Natural killer cell (primary cell): ENCODE data around the gene TWF1. TPM values are rescaled to one million over a fixed set of nuclear protein-coding genes. Genes with fewer than 3 reads are reported as not detected.

Experiments used
- ATAC-seq, 3 donors: fragments of 150-1000 bp in 2 of 3; fragments of 200-7000 bp in 1 of 3; cut with Tn5 transposase; 1 replicate in 1 of 3; 2 replicates in 2 of 3; pipeline ENCODE4 v1.10.0; 2021; ENCODE audit warnings: mild to moderate bottlenecking in 2 of 3, moderate library complexity in 2 of 3
- DNase-seq, 2 donors: peaks; one replicate each; pipeline versions ENCODE4 v3.0.0 to v3.0.0-alpha.2; 2013 to 2021; ENCODE audit warnings: mixed read lengths in 1 of 2
- H3K27ac ChIP-seq: one replicate; pipeline ENCODE4 v1.5.1; 2013; ENCODE audit warnings: mild to moderate bottlenecking, low read length
- H3K27me3 ChIP-seq: one replicate; pipeline ENCODE4 v1.6.1; 2013; ENCODE audit warnings: low read length; ENCODE audit not compliant: control insufficient read depth, insufficient read depth
- H3K36me3 ChIP-seq: one replicate; pipeline ENCODE4 v1.6.1; 2013; ENCODE audit warnings: low read length; ENCODE audit not compliant: control insufficient read depth, insufficient read depth
- H3K4me1 ChIP-seq: one replicate; pipeline ENCODE4 v1.6.1; 2013; ENCODE audit warnings: low read length; ENCODE audit not compliant: control insufficient read depth, insufficient read depth
- H3K4me3 ChIP-seq: one replicate; pipeline ENCODE4 v1.5.1; 2013; ENCODE audit warnings: low read length
- H3K9me3 ChIP-seq: one replicate; pipeline ENCODE4 v1.6.1; 2013; ENCODE audit warnings: low read length; ENCODE audit not compliant: control insufficient read depth, insufficient read depth
- H3K27ac Mint-ChIP-seq, 2 donors: one replicate each; pipeline ENCODE4 v1.8.0; 2022; ENCODE audit warnings: mild to moderate bottlenecking in 2 of 2, mixed read lengths in 2 of 2, moderate library complexity in 1 of 2
- H3K27me3 Mint-ChIP-seq, 2 donors: one replicate each; pipeline ENCODE4 v1.8.0; 2022; ENCODE audit warnings: low read depth in 2 of 2, mixed read lengths in 2 of 2
- H3K36me3 Mint-ChIP-seq: one replicate; pipeline ENCODE4 v1.8.0; 2022; ENCODE audit warnings: mixed read lengths
- H3K4me1 Mint-ChIP-seq, 2 donors: one replicate each; pipeline ENCODE4 v1.8.0; 2022; ENCODE audit warnings: mixed read lengths in 2 of 2
- H3K4me3 Mint-ChIP-seq: one replicate; pipeline ENCODE4 v1.8.0; 2022; ENCODE audit warnings: mild to moderate bottlenecking, moderate library complexity, mixed read lengths
- H3K9me3 Mint-ChIP-seq, 2 donors: one replicate each; pipeline ENCODE4 v1.8.0; 2022; ENCODE audit warnings: mixed read lengths in 2 of 2
- CTCF ChIP-seq: fragments of 200-600 bp; IDR thresholded peaks from one replicate; pipeline ENCODE4 v1.8.0; 2022; ENCODE audit warnings: antibody characterized with exemption
- WGBS: methylation state at CpG from one replicate; pipeline ENCODE4 v1.1.7; 2013; ENCODE audit warnings: missing lambda C conversion rate; ENCODE audit not compliant: insufficient coverage; 5-methylcytosine and 5-hydroxymethylcytosine counted together
- intact Hi-C: fragments of 100-400 bp; cut with micrococcal nuclease; formaldehyde crosslinking; loops from one replicate; pipeline ENCODE4 v1.14.2; 2022
- total RNA-seq, 4 donors: library from RNA; stranded (reverse); fragments of 120-200 nt in 1 of 4; gene quantifications; one replicate each; pipeline versions ENCODE4 v1.2.3 to v1.2.4, GENCODE V29; 2013 to 2022

The TWF1 gene
- total RNA-seq, 3 donors from 2014 or later (not counting 1 experiment from before 2014, with no cell fraction given) = 68.0 to 75.5 (median 68.1) TPM

- Mint-ChIP-seq H3K27me3 (peaks cover 0 to 5% of the 10 kb centered on the region in 2 donors), H3K4me1 (peaks cover 28 to 29% of the 10 kb centered on the region in 2 donors), H3K9me3 (no peaks in the 10 kb centered on the region), H3K4me3 (peak overlapping the region; percentile 100), H3K36me3 (peaks cover 7% of the 10 kb centered on the region), H3K27ac (peak overlapping the region; percentile 95 to 98)
- DNase-seq = peak in 1 of 2 donors; percentile 48
- Histone ChIP-seq H3K36me3 (peaks cover 25% of the 10 kb centered on the region), H3K27me3 (no peaks in the 10 kb centered on the region), H3K4me1 (no peaks in the 10 kb centered on the region), H3K4me3 (peak overlapping the region; percentile 93), H3K27ac (peak overlapping the region; percentile 97), H3K9me3 (no peaks in the 10 kb centered on the region)
- intact Hi-C loops = loop anchor here (5.0 kb wide), 1 partner anchor 77 kb away; no protein-coding TSS in a partner anchor
- no peak for TF ChIP-seq CTCF
- ATAC-seq = no peak
- WGBS = 20% methylated on average over 13 of the region's 20 CpGs
Observed at GRCh38 chr12:43805149-43805859, 813 bp downstream of the TWF1 start.

GRCh38 chr12:43797561-43798217, 8.4 kb downstream of the TWF1 start:
- intact Hi-C loops = no loop called here
- Histone ChIP-seq H3K27me3 (no peaks in the 10 kb centered on the region), H3K4me1 (no peaks in the 10 kb centered on the region), H3K27ac (no peak overlapping the region), H3K4me3 (no peak overlapping the region), H3K36me3 (peaks cover 65% of the 10 kb centered on the region), H3K9me3 (no peaks in the 10 kb centered on the region)
- Mint-ChIP-seq H3K27me3 (no peaks in the 10 kb centered on the region), H3K9me3 (no peaks in the 10 kb centered on the region), H3K36me3 (peaks cover 6% of the 10 kb centered on the region), H3K4me1 (peaks cover 0 to under 1% of the 10 kb centered on the region in 2 donors), H3K4me3 (no peak overlapping the region), H3K27ac (no peak overlapping the region)
- no peak for ATAC-seq
- TF ChIP-seq CTCF = no peak
- 93% methylated on average over 4 of the region's 4 CpGs for WGBS
- no peak for DNase-seq

GRCh38 chr12:43795716-43796280, 10.3 kb downstream of the TWF1 start:
- no peaks in the 10 kb centered on the region for H3K9me3 Mint-ChIP-seq
- H3K27me3 Mint-ChIP-seq = no peaks in the 10 kb centered on the region
- intact Hi-C loops = no loop called here
- no peak for TF ChIP-seq CTCF
- Histone ChIP-seq H3K9me3 (no peaks in the 10 kb centered on the region), H3K36me3 (peaks cover 58% of the 10 kb centered on the region), H3K4me3 (no peak overlapping the region), H3K4me1 (no peaks in the 10 kb centered on the region), H3K27ac (no peak overlapping the region), H3K27me3 (no peaks in the 10 kb centered on the region)
- ATAC-seq = no peak
- DNase-seq = no peak
- peaks cover 0 to 5% of the 10 kb centered on the region in 2 donors for H3K4me1 Mint-ChIP-seq
- H3K4me3 Mint-ChIP-seq = no peak overlapping the region
- H3K36me3 Mint-ChIP-seq = peaks cover 6% of the 10 kb centered on the region
- H3K27ac Mint-ChIP-seq = no peak overlapping the region
- WGBS = 67% methylated on average over 1 of the region's 2 CpGs
